HepG2 (cell line): ENCODE data around the gene NDUFB7. TPM values are rescaled to one million over a fixed set of nuclear protein-coding genes. Genes with fewer than 3 reads are reported as not detected.

ENCODE experiments used
- AGO2 ChIP-seq: fragments of 200-400 bp; formaldehyde crosslinking; optimal IDR thresholded peaks from 2 replicates; pipeline ENCODE3; 2017; ENCODE audit warnings: mild to moderate bottlenecking, low read depth, low read length, moderate library complexity
- CHD4 ChIP-seq: fragments of 200-600 bp; sonication (generic); IDR thresholded peaks from 2 replicates; pipeline ENCODE4 v1.7.0; 2017; ENCODE audit warnings: mild to moderate bottlenecking, low read length, borderline replicate concordance
- GFI1 ChIP-seq: sonication (generic); formaldehyde crosslinking; IDR thresholded peaks from 2 replicates; pipeline ENCODE4 v1.5.0; 2020; ENCODE audit warnings: missing genetic modification reagents, mild to moderate bottlenecking, borderline replicate concordance
- IRX3 ChIP-seq: sonication (generic); formaldehyde crosslinking; IDR thresholded peaks from 2 replicates; pipeline ENCODE4 v1.8.1; 2023; ENCODE audit warnings: mild to moderate bottlenecking, low read depth, missing genetic modification reagents, borderline replicate concordance
- PRDM10 ChIP-seq: sonication (generic); formaldehyde crosslinking; IDR thresholded peaks from 2 replicates; pipeline ENCODE4 v1.4.0; 2020; ENCODE audit warnings: low read depth, missing genetic modification reagents
- PRPF4 ChIP-seq: fragments of 200-400 bp; formaldehyde crosslinking; IDR thresholded peaks from 2 replicates; pipeline ENCODE4 v1.6.1; 2016; ENCODE audit warnings: low read length, low read depth; ENCODE audit not compliant: poor library complexity, severe bottlenecking
- RXRA ChIP-seq: sonication (generic); formaldehyde crosslinking; IDR thresholded peaks from 2 replicates; pipeline ENCODE4 v1.5.1; 2020; ENCODE audit warnings: missing genetic modification reagents
- THYN1 ChIP-seq: sonication (generic); formaldehyde crosslinking; IDR thresholded peaks from 2 replicates; pipeline ENCODE4 v1.8.1; 2023; ENCODE audit warnings: low read depth, mild to moderate bottlenecking, moderate library complexity, missing genetic modification reagents, borderline replicate concordance
- ZFYVE20 ChIP-seq: sonication (generic); formaldehyde crosslinking; IDR thresholded peaks from 2 replicates; pipeline ENCODE4 v1.8.0; 2023; ENCODE audit warnings: low read depth, mild to moderate bottlenecking, moderate library complexity, missing genetic modification reagents, borderline replicate concordance
- ZNF235 ChIP-seq: sonication (generic); formaldehyde crosslinking; IDR thresholded peaks from 2 replicates; pipeline ENCODE4 v1.8.1; 2023; ENCODE audit warnings: mild to moderate bottlenecking, missing genetic modification reagents, borderline replicate concordance
- ZNF33A ChIP-seq: sonication (generic); formaldehyde crosslinking; IDR thresholded peaks from 2 replicates; pipeline ENCODE4 v1.5.1; 2020; ENCODE audit warnings: missing genetic modification reagents, mild to moderate bottlenecking, moderate library complexity, borderline replicate concordance
- ZNF33B ChIP-seq: sonication (generic); formaldehyde crosslinking; IDR thresholded peaks from 2 replicates; pipeline ENCODE4 v1.5.1; 2020; ENCODE audit warnings: mild to moderate bottlenecking, missing genetic modification reagents
- ZNF431 ChIP-seq: sonication (generic); formaldehyde crosslinking; IDR thresholded peaks from 2 replicates; pipeline ENCODE4 v1.9.0; 2022; ENCODE audit warnings: missing genetic modification reagents, low read depth, mild to moderate bottlenecking, borderline replicate concordance
- ZNF607 ChIP-seq: sonication (generic); formaldehyde crosslinking; IDR thresholded peaks from 2 replicates; pipeline ENCODE4 v1.5.1; 2020; ENCODE audit warnings: missing genetic modification reagents, mild to moderate bottlenecking, borderline replicate concordance
- ZNF670 ChIP-seq: sonication (generic); formaldehyde crosslinking; IDR thresholded peaks from 2 replicates; pipeline ENCODE4 v1.8.0; 2022; ENCODE audit warnings: mild to moderate bottlenecking, missing genetic modification reagents, borderline replicate concordance
- ZNF770 ChIP-seq: sonication (generic); formaldehyde crosslinking; IDR thresholded peaks from 2 replicates; pipeline ENCODE4 v1.5.0; 2020; ENCODE audit warnings: mild to moderate bottlenecking, missing genetic modification reagents
- polyA plus RNA-seq, 8 experiments: library from polyadenylated mRNA; depleted of rRNA in 3 of 8; stranded (reverse) in 7 of 8; unstranded in 1 of 8; fragments of >200 nt; fragmentation: Illumina TruSeq in 4 of 8; extraction: Trizol in 4 of 8; gene quantifications; 2 replicates each; pipeline versions ENCODE4 v1.2.1 to v1.2.3, GENCODE V29; 2011 to 2016; ENCODE audit warnings: low read depth in 4 of 8, missing spikeins in 1 of 8, mixed read lengths in 1 of 8; ENCODE audit not compliant: insufficient read depth in 1 of 8
- total RNA-seq, 5 experiments: library from RNA; depleted of rRNA; stranded (reverse); fragments of >200 nt; fragmentation: Illumina TruSeq; extraction: Trizol; gene quantifications; 2 replicates each; pipeline ENCODE4 v1.2.3, GENCODE V29; 2016; ENCODE audit warnings: low read depth in 1 of 5

The NDUFB7 gene
- total and polyA plus RNA-seq, 2 of the 13 experiments (the other 11 are each of a cell fraction or from before 2014, with no cell fraction given) = 156 to 198 TPM

- no peak for TF ChIP-seq ZNF770 (CRISPR knock-in tag)
- no peak for TF ChIP-seq IRX3 (CRISPR knock-in tag)
- no peak for TF ChIP-seq THYN1 (CRISPR knock-in tag)
- no peak for TF ChIP-seq ZNF670 (CRISPR knock-in tag)
- TF ChIP-seq ZNF33B (CRISPR knock-in tag) = no peak
- peak; percentile 80 for TF ChIP-seq PRPF4
- no peak for TF ChIP-seq ZNF431
- no peak for TF ChIP-seq RXRA
- TF ChIP-seq ZNF607 (CRISPR knock-in tag) = no peak
- TF ChIP-seq ZFYVE20 (CRISPR knock-in tag) = no peak
- 0 out of 2 replicates have a peak, but pooled peaks have one; percentile 27 for TF ChIP-seq ZNF235 (CRISPR knock-in tag)
- TF ChIP-seq CHD4 = no peak
- no peak for TF ChIP-seq PRDM10 (CRISPR knock-in tag)
- TF ChIP-seq AGO2 = no peak
- no peak for TF ChIP-seq ZNF33A (CRISPR knock-in tag)
- TF ChIP-seq GFI1 (CRISPR knock-in tag) = no peak
Observed at GRCh38 chr19:14519245-14519859, 52.5 kb downstream of the NDUFB7 start (continued).
